ENCODE measurements around the gene WASF3.

WASF3 gene

GRCh38 chr13:26599860-26600259 is 42.4 kb downstream of the WASF3 start:
- H3K27ac Mint-ChIP-seq (ENCODE audit: low read depth), result no peak overlapping the region
- DNase-seq (ENCODE audit: low spot score in 2 of 2) (no peak), ATAC-seq (replicated peaks; ENCODE audit: extremely low read depth, poor library complexity, severe bottlenecking) (no peak)
- no peaks in the 10 kb centered on the region for H3K36me3 Mint-ChIP-seq (ENCODE audit: insufficient read depth)
- H3K27me3 Mint-ChIP-seq, result peaks cover 42% of the 10 kb centered on the region
- H3K4me1 Mint-ChIP-seq, result no peaks in the 10 kb centered on the region
- peaks cover 7% of the 10 kb centered on the region for H3K9me3 Mint-ChIP-seq
- H3K4me3 Mint-ChIP-seq, result no peak overlapping the region

GRCh38 chr13:26600343-26600742 is 42.9 kb downstream of the WASF3 start:
- Mint-ChIP-seq H3K4me1 (no peaks in the 10 kb centered on the region), H3K27me3 (peaks cover 37% of the 10 kb centered on the region), H3K36me3 (ENCODE audit: insufficient read depth) (no peaks in the 10 kb centered on the region), H3K9me3 (peaks cover 7% of the 10 kb centered on the region), H3K27ac (ENCODE audit: low read depth) (no peak overlapping the region), H3K4me3 (no peak overlapping the region)
- no peak for DNase-seq (ENCODE audit: low spot score in 2 of 2)
- no peak for ATAC-seq (replicated peaks; ENCODE audit: extremely low read depth, poor library complexity, severe bottlenecking)

GRCh38 chr13:26601669-26602068 is 44.2 kb downstream of the WASF3 start:
- ATAC-seq (replicated peaks; ENCODE audit: extremely low read depth, poor library complexity, severe bottlenecking), result no peak

DNA sequence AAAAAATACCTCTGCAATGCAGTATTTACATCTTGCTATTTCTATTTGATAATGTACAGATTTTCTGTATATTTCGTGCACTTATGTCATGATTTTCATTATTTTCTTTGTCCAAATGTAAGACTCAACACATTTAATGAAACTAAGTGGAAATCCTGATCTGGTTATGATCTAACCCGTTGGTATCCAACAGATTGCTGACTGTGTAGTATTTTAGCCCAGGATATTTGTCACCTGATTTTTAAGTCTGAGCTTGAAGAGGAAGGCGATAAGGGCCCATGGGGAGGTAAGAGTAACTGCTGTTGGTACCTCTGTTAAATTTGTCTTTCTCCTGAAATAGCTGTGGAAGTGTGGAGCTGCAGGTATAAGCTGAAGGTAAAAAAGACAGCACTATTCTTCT is 45.3 kb downstream of the WASF3 start:
- ATAC-seq (replicated peaks; ENCODE audit: extremely low read depth, poor library complexity, severe bottlenecking), result no peak
- no peak overlapping the region for H3K27ac Mint-ChIP-seq (ENCODE audit: low read depth)
- no peak overlapping the region for H3K4me3 Mint-ChIP-seq
- no peak for DNase-seq (ENCODE audit: low spot score in 2 of 2)
- no peaks in the 10 kb centered on the region for H3K36me3 Mint-ChIP-seq (ENCODE audit: insufficient read depth)
- H3K4me1 Mint-ChIP-seq, result no peaks in the 10 kb centered on the region
- H3K27me3 Mint-ChIP-seq, result peaks cover 32% of the 10 kb centered on the region
- no peaks in the 10 kb centered on the region for H3K9me3 Mint-ChIP-seq

More at GRCh38 chr13:26601669-26602068, 44.2 kb downstream of the WASF3 start:
- H3K36me3 Mint-ChIP-seq (ENCODE audit: insufficient read depth), result no peaks in the 10 kb centered on the region
- no peak for DNase-seq (ENCODE audit: low spot score in 2 of 2)
- peaks cover 32% of the 10 kb centered on the region for H3K27me3 Mint-ChIP-seq
- no peaks in the 10 kb centered on the region for H3K4me1 Mint-ChIP-seq
- peaks cover 4% of the 10 kb centered on the region for H3K9me3 Mint-ChIP-seq
- no peak overlapping the region for H3K4me3 Mint-ChIP-seq
- H3K27ac Mint-ChIP-seq (ENCODE audit: low read depth), result no peak overlapping the region

- DNase-seq (ENCODE audit: low spot score in 2 of 2) (no peak), ATAC-seq (replicated peaks; ENCODE audit: extremely low read depth, poor library complexity, severe bottlenecking) (no peak)
- peaks cover 35% of the 10 kb centered on the region for H3K27me3 Mint-ChIP-seq
- H3K4me3 Mint-ChIP-seq, result no peak overlapping the region
- H3K4me1 Mint-ChIP-seq, result no peaks in the 10 kb centered on the region
- no peak overlapping the region for H3K27ac Mint-ChIP-seq (ENCODE audit: low read depth)
- H3K36me3 Mint-ChIP-seq (ENCODE audit: insufficient read depth), result no peaks in the 10 kb centered on the region
- H3K9me3 Mint-ChIP-seq, result no peaks in the 10 kb centered on the region
Measured at GRCh38 chr13:26604784-26605545, 47.5 kb downstream of the WASF3 start.

DNA sequence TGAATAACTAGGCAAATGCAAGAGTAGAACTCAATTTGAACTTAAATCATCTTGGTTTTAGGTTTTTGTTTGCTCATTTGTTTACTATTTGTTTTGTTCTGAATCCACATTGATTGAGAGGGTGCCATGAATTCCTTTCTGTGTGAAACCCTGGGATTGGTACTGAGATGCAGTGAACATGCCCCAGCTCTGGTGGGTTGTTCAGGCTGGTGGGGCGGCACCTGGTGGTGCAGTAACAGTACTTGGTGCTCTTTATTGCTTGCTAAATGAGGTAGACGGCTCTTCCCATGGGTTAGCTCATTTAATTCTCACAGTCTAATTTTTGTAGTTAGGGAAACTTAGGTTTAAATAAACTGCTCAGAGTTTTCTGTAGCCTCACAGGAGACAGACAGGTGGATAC is 48.4 kb downstream of the WASF3 start:
- DNase-seq (ENCODE audit: low spot score in 2 of 2) (no peak), ATAC-seq (replicated peaks; ENCODE audit: extremely low read depth, poor library complexity, severe bottlenecking) (no peak)
- Mint-ChIP-seq H3K36me3 (ENCODE audit: insufficient read depth) (no peaks in the 10 kb centered on the region), H3K27me3 (peaks cover 38% of the 10 kb centered on the region), H3K4me3 (no peak overlapping the region), H3K27ac (ENCODE audit: low read depth) (no peak overlapping the region), H3K4me1 (no peaks in the 10 kb centered on the region), H3K9me3 (no peaks in the 10 kb centered on the region)

DNA sequence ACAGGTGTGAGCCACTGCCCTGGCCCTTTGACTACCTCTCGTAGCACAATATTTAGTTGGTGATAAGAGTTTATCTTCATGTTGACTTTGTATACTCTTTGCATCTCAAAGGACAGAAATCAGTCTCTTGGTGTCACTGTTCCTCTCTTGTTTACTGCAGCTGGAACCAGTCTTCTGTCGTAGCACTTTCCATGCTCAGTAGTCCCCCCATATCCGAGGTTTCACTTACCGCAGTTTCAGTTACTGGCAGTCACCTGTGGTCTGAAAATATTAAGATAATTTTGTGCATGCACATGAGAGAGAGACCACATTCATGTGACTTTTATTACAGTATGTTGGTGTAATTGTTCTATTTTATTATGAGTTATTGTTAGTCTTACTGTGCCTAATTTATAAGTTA is 49.1 kb downstream of the WASF3 start:
- Mint-ChIP-seq H3K27ac (ENCODE audit: low read depth) (no peak overlapping the region), H3K27me3 (peaks cover 37% of the 10 kb centered on the region), H3K36me3 (ENCODE audit: insufficient read depth) (no peaks in the 10 kb centered on the region), H3K9me3 (no peaks in the 10 kb centered on the region), H3K4me1 (no peaks in the 10 kb centered on the region), H3K4me3 (no peak overlapping the region)
- DNase-seq (ENCODE audit: low spot score in 2 of 2), result no peak
- ATAC-seq (replicated peaks; ENCODE audit: extremely low read depth, poor library complexity, severe bottlenecking), result no peak

GRCh38 chr13:26614721-26615120 is 57.2 kb downstream of the WASF3 start:
- Mint-ChIP-seq H3K27ac (ENCODE audit: low read depth) (no peak overlapping the region), H3K4me3 (no peak overlapping the region), H3K36me3 (ENCODE audit: insufficient read depth) (peaks cover 2% of the 10 kb centered on the region), H3K27me3 (peaks cover 64% of the 10 kb centered on the region), H3K9me3 (no peaks in the 10 kb centered on the region), H3K4me1 (no peaks in the 10 kb centered on the region)
- ATAC-seq (replicated peaks; ENCODE audit: extremely low read depth, poor library complexity, severe bottlenecking) (no peak), DNase-seq (ENCODE audit: low spot score in 2 of 2) (no peak)

GRCh38 chr13:26616126-26616525 is 58.6 kb downstream of the WASF3 start:
- Mint-ChIP-seq H3K27ac (ENCODE audit: low read depth) (no peak overlapping the region), H3K9me3 (no peaks in the 10 kb centered on the region), H3K36me3 (ENCODE audit: insufficient read depth) (peaks cover 2% of the 10 kb centered on the region), H3K4me3 (no peak overlapping the region), H3K4me1 (no peaks in the 10 kb centered on the region), H3K27me3 (peaks cover 62% of the 10 kb centered on the region)
- ATAC-seq (replicated peaks; ENCODE audit: extremely low read depth, poor library complexity, severe bottlenecking), result no peak
- no peak for DNase-seq (ENCODE audit: low spot score in 2 of 2)

- Mint-ChIP-seq H3K36me3 (ENCODE audit: insufficient read depth) (peaks cover 2% of the 10 kb centered on the region), H3K4me3 (no peak overlapping the region), H3K9me3 (no peaks in the 10 kb centered on the region), H3K4me1 (no peaks in the 10 kb centered on the region), H3K27me3 (peaks cover 62% of the 10 kb centered on the region), H3K27ac (ENCODE audit: low read depth) (no peak overlapping the region)
- ATAC-seq (replicated peaks; ENCODE audit: extremely low read depth, poor library complexity, severe bottlenecking) (no peak), DNase-seq (ENCODE audit: low spot score in 2 of 2) (no peak)
Measured at GRCh38 chr13:26618726-26619125, 61.2 kb downstream of the WASF3 start.

DNA sequence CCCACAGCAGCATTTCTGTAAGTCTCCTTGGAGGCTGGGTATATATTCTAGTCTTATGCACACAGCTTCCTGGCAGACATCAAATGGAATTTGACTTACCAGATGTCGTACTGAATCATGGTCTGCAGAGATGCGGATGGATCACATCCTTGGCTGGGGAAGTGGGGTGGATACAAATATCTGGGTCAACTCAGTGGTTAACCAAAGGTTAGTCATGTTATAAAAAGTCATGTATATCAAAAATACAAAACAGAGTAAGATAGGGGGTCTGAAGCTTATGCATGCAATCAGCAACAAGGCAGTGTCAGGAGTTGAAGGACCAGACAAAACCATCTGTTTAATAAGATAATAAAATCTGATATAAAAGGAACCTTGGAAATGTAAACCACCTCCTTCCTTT is 61.9 kb downstream of the WASF3 start:
- Mint-ChIP-seq H3K36me3 (ENCODE audit: insufficient read depth) (no peaks in the 10 kb centered on the region), H3K27me3 (peaks cover 62% of the 10 kb centered on the region), H3K4me1 (no peaks in the 10 kb centered on the region), H3K27ac (ENCODE audit: low read depth) (no peak overlapping the region), H3K4me3 (no peak overlapping the region), H3K9me3 (peaks cover 5% of the 10 kb centered on the region)
- ATAC-seq (replicated peaks; ENCODE audit: extremely low read depth, poor library complexity, severe bottlenecking) (no peak), DNase-seq (ENCODE audit: low spot score in 2 of 2) (no peak)

DNA sequence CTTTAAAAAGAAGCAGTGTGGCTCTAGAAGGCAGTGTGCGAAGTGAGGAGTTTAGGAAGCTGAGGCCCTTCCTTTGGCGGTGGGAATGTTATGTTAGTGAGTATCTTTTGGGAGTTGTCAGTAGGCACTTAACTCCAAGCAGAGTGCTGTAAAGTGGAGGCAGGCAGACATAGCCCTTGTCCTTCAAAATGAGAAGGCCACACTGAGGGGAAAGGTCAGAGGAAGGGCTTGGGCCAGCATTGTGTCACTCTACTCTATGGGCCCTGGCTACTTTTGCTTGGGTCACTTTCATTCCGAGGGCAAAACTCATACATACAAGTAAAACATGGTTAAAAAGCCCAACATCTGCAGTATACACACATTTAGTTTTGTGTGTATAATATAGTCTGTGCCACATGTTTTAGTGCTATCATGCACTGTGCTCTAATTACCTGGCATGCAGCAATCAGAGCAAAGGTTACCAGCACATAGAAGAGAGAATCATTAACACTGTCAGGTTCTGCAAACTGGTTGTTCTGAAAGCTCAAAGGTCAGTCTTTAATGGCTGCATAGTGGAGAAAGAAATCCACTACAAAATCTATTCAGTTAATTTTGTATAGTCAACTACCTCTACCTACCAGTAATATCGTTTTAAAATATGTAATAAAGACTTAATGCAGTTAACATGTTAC is 64.4 kb downstream of the WASF3 start:
- DNase-seq (ENCODE audit: low spot score in 2 of 2) (no peak), ATAC-seq (replicated peaks; ENCODE audit: extremely low read depth, poor library complexity, severe bottlenecking) (no peak)
- Mint-ChIP-seq H3K4me3 (no peak overlapping the region), H3K9me3 (peaks cover 6% of the 10 kb centered on the region), H3K27me3 (peaks cover 50% of the 10 kb centered on the region), H3K36me3 (ENCODE audit: insufficient read depth) (no peaks in the 10 kb centered on the region), H3K27ac (ENCODE audit: low read depth) (no peak overlapping the region), H3K4me1 (no peaks in the 10 kb centered on the region)

DNA sequence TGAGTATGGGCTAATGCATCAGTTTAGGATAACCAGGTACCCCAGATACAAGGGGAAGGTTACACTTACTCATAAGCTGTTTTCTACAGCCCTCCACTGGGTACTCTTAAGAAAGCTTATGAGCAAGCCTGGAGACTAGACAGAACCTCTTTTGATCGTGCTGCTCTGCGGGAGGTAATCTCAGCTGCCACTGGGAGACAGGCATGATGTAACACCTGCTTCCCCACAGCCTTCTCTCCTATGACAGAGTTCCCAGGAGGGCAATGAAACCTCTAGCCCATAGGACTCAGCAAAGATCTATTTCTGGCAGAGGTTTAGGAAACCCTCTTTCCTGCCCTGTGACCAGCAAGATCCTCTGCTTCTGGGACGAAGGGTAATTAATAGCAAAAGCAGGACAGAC is 65.6 kb downstream of the WASF3 start:
- H3K27ac Mint-ChIP-seq (ENCODE audit: low read depth), result no peak overlapping the region
- H3K27me3 Mint-ChIP-seq, result peaks cover 37% of the 10 kb centered on the region
- H3K36me3 Mint-ChIP-seq (ENCODE audit: insufficient read depth), result no peaks in the 10 kb centered on the region
- H3K4me1 Mint-ChIP-seq, result no peaks in the 10 kb centered on the region
- peaks cover 6% of the 10 kb centered on the region for H3K9me3 Mint-ChIP-seq
- no peak for ATAC-seq (replicated peaks; ENCODE audit: extremely low read depth, poor library complexity, severe bottlenecking)
- H3K4me3 Mint-ChIP-seq, result no peak overlapping the region
- no peak for DNase-seq (ENCODE audit: low spot score in 2 of 2)
